GM18505 (cell line): ENCODE measurements around the gene KIAA1217.
A peak's percentile ranks its signal among the peaks of the same experiment; 100 is the strongest.

ENCODE experiments used
- ATAC-seq: cut with Tn5 transposase; IDR thresholded peaks from one replicate; pipeline ENCODE4 v1.9.1; 2021; ENCODE audit not compliant: unreplicated experiment
- POLR2A ChIP-seq: IDR thresholded peaks from 4 replicates; pipeline ENCODE4 v1.6.1; 2011; ENCODE audit warnings: borderline replicate concordance; ENCODE audit not compliant: insufficient read depth, insufficient read length; ENCODE audit errors: extremely low read depth

KIAA1217 gene

DNA sequence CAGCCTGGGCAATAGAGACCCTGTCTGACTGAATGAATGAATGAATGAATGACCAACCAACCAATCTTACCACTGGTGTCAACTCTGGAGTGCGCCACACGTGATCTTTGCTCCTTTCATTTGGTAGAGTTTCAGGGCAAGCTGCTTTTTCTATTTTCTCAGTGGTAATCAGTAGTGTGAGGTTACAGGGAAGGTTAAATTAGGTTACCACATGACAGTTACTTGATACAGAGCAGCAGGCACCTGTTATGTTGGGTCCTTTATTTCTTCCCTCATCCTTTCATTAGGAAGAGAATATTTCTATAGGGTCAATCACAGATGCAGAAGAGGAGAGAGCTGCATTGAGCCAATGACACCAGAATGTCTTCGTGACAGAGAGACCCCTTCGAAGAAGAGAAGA lies 167.8 kb downstream of the KIAA1217 start:
- no peak for ATAC-seq

DNA sequence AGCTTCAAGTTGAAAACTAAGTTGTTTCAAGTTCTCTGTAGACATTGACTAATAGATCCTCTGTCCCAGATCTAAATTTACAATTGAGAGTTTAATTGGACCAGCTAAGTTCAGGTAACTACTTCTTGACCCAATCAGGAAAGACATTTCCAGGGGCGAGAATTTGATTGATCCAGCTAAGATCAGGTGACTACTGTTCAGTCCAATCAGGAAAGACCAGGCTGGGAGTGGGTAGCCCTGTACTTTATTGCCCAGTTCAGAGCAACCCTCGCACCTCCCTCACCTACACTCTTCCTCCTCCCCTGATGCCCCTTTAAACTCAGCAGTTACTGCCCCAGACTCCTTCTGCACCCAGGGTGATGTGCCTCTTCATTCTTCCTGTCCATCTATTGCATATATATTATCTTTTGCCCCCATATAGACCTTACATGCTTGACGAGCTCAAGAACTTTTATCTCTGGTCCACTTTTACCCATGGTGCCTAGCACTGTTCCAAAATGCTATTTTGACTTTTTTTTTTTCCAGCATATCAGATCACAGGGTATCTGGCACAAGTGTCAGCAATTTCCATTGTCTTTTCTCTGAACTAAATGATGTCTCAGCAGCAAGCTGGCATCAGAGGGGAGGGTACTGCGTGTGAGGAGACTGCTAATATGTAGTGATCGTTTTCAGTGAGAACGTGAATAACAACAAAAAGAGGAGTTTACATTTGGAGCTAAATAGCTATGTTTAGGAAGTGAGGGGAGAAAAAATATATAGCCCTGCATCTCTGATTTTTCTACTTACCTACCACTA lies 169.4 kb downstream of the KIAA1217 start:
- ATAC-seq = no peak
- TF ChIP-seq POLR2A = no peak

More for the DNA sequence above, 167.8 kb downstream of the KIAA1217 start:
- TF ChIP-seq POLR2A = no peak

DNA sequence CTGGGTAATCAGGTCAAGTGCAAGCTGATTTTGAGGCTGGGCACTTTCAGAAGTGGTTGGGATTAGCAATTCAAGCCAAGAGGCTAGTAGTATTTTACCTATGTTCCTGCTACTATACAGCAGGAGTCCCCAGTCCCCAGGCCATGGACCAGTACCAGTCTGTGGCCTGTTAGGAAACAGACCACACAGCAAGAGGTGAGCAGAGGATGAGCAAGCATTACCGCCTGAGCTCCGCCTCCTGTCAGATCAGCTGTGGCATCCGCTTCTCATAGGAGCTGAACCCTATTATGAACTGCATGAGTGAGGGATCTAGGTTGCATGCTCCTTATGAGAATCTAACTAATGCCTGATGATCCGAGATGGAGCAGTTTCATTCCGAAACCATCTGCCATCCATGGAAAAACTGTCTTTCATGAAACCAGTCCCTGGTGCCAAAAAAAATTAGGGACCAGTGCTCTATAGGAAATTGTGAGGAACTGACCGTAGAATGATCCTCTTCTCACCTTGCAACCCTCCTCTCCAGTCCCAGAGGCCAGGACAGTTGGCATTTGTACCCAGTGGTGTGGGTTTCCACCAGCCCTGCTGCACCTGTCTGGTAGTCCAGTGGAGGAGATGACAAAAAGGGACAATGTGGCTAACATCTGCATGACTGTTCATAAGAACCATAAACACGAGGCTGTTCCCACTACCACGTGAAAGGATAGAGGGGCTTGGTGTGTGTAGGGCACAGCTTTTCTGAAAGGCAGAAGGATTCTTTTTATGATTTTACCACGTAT lies 172.5 kb downstream of the KIAA1217 start:
- no peak for ATAC-seq

DNA sequence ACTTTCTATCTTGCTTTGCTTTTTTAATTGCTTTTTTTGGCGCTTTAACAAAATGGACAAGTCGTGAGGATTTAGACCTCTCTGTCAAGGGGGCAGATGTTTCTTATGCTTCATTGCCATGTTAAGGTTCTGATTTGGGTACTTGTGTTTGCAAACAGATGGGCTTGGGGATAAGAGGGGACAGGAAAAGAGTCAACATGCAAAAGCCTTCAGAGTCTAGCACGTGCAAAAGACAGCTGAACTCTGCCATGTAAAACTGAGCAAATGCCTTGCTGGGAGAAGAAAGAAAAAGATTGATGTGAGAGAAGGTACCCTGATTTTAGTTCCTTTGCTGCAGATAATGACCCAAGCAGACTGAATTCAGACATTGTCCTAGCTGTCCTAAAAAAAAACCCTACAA lies 173.1 kb downstream of the KIAA1217 start:
- no peak for ATAC-seq
- no peak for TF ChIP-seq POLR2A

More for the DNA sequence above, 172.5 kb downstream of the KIAA1217 start:
- TF ChIP-seq POLR2A = no peak

DNA sequence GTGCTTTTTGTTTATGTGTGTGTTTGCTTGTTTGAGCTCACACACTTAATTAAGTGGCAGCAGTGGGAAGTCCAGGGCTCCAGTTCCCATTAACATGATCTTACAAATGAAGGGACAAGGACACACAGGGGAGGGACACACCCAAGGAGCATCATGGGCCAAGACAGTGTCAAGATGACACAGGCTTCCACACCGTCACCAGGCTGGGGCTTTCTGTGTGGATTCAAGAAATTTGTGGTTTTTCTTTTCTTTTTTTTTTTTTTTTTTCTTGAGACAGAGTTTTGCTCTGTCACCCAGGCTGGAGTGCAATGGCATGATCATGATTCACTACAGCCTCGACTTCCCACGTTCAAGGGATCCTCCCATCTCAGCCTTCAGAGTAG lies 173.6 kb downstream of the KIAA1217 start:
- ATAC-seq = no peak

DNA sequence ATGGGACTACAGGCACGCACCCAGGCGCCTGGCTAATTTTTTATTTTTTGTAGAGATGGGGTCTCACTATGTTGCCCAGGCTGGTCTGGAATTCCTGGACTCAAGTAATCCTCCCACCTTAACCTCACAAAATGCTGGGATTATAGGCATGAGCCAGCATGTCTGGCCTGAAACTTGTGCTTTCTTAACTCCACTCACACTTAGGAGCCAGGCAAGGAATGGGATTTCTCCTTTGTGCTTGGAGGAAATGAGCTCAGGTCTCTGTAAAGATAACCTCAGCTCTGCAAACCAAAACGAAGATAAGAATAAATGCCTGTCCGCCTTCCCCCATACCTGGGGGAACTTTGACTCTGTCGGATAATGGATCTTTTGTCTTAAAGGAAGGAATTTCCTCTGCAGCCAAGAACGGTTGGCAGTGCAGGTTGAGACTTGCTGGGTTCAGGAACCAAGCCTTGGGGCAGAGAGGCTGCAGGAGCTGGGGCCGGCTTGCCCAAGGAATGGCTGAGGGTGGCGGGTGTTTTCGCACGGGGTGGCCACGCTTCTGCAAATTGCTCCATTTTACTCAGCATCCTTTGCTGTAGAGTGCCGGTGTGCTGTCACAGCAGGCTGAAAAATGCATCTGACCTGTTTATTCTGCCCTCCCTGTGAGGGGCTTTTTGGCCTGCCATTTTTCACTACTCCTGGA lies 174.2 kb downstream of the KIAA1217 start:
- no peak for TF ChIP-seq POLR2A
- peak; percentile 71 for ATAC-seq

More for the DNA sequence above, 173.6 kb downstream of the KIAA1217 start:
- no peak for TF ChIP-seq POLR2A

DNA sequence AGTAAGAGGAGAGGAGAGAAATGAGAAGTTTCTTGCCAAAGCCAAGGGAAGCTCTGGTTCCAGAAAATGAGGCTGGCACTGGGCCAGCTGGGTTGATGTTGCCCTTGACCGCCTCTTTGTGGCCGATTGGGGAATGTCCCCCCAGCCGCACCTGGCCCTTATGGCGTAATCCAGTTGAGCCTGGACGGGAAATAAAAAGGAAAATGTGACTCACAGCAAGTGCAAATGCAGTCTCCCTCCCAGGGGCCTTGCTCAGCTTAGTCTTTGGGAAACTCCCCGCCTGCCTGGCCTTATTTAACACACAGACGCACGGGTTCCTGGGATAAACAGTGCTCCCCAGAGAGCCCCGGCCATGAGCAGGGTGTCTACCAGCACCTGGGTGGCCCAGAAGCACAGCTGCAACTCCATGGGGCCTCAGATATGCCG lies 174.8 kb downstream of the KIAA1217 start:
- peak; percentile 92 for ATAC-seq
- peak; percentile 27 for TF ChIP-seq POLR2A

DNA sequence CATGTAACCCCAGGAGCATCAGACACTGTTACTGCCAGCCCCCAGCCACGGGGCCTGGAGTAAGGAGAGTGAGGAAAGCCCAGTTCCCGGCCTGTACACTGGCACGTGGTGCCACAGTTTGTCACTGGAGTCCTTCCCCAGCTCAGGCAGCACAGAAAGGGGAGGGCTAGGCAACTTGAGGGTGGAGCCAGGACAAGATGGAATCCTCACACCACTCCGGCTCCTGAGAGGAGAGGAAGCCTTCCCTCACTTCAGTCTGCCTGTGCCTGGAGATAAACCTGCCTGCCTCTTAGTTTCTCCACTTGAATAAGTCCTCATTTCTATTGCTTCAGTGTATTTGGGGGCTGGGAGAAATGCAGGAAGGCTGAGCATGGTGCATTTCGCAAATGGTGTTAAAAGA lies 176.0 kb downstream of the KIAA1217 start:
- no peak for ATAC-seq
- no peak for TF ChIP-seq POLR2A

DNA sequence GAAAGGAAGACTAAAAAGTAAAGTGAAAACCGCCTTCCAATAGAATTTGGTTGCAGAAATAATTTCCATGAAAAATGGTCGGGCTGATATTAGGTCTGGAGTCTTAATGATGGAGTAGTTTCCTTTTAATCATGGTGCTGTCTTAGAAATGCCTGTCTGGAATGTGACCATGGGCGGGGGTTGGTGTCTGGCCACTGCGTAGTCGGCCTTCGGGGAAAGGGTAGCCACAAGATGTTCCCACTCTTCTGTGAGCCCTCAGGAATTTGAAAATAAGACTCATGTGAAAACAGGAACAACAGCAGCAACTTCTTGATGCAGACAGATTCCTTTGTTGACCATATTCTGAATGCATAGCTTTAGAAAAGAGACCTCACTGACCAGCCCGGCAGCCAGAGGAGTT lies 176.8 kb downstream of the KIAA1217 start:
- no peak for TF ChIP-seq POLR2A
- no peak for ATAC-seq

DNA sequence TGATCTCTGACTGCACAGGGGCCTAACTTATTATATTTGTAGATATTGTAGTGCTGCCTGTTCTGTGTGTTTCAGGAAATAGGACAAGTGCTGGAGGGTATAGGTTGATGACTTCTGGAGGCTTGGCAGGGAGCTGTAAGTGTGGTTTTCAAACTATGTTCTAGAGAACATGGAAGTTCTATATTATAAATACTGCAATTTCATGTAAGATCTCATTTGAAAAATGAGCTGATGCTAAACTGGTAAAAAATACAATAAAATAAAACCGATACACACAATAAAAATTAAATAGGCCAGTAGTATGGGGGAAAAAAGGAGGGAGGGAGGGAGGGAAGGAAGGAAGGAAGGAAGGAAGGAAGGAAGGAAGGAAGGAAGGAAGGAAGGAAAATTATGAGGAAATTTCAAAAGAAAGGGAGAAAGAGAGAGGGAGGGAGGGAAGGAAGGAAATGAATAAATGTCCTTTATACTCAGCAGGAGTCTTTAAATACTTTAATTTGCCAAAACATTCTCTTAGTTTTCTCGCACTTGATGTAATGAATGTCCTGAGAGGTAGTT lies 181.3 kb downstream of the KIAA1217 start:
- no peak for ATAC-seq
- no peak for TF ChIP-seq POLR2A

DNA sequence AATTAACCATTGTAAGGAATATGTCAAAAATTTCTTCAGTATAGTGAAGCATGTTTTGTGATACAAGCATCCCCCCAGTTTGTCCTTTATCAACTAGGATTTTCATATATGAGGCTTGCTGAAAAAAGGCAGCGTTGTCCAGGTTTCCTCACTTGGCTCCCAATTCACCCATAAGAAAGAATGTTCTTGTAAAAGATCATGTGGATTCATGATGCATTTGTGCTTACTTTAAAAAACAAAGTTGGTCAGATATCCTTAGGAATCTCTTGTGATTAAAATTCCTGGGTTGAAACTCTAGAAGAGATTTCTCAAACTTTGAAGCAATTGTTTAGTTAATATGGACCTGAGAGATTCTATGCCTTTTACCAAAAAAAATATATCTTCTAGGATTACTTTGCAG lies 181.8 kb downstream of the KIAA1217 start:
- TF ChIP-seq POLR2A = no peak
- ATAC-seq = no peak

DNA sequence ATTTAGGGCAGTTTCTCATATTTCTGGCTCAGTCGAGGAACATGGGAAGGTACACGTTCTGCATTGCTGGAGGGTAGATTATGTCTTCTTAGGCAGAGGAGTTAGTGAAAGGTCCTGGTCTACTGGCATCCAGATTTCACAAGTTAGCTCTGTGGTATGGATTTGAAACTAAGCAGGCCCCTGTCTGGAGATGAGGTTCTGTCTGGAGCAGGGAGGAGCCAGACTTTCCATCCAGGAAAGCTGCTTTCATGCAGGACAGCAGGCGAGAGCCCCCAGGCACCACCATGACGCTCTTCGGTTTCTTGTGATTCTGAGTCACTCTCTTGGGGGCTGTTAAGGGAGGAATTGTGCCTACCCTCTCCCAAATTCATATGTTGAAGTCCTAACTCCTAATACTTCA lies 184.3 kb downstream of the KIAA1217 start:
- ATAC-seq = no peak
- no peak for TF ChIP-seq POLR2A
